Measurements from ENCODE around the gene ERAP2. TPM values are rescaled to one million over a fixed set of nuclear protein-coding genes. Genes with fewer than 3 reads are reported as not detected.
A peak's percentile ranks its signal among the peaks of the same experiment; 100 is the strongest.
"Not testable (repeated sequence)": the region's sequence is repeated elsewhere in the genome, so short reads cannot be mapped to it uniquely, and the experiment has no call there.

ERAP2 gene
- total RNA-seq, 1 experiment from 2014 or later, result 3.5 TPM

- in situ Hi-C loops (cut with HindIII; ENCODE audit: low pct_unique_long_range_greater_than_20kb, low sequenced_read_pairs), result no loop called here
- DNase-seq (ENCODE audit: low read depth, low spot score), result no peak
Observed at GRCh38 chr5:96857924-96858323, 18.4 kb upstream of the ERAP2 start.

- in situ Hi-C loops (cut with HindIII; ENCODE audit: low pct_unique_long_range_greater_than_20kb, low sequenced_read_pairs), result no loop called here
- no peak for DNase-seq (ENCODE audit: low read depth, low spot score)
Observed at GRCh38 chr5:96859375-96859774, 16.9 kb upstream of the ERAP2 start.

GRCh38 chr5:96861076-96861475 is 15.2 kb upstream of the ERAP2 start:
- in situ Hi-C loops (cut with HindIII; ENCODE audit: low pct_unique_long_range_greater_than_20kb, low sequenced_read_pairs), result no loop called here
- DNase-seq (ENCODE audit: low read depth, low spot score), result no peak

- in situ Hi-C loops (cut with HindIII; ENCODE audit: low pct_unique_long_range_greater_than_20kb, low sequenced_read_pairs), result no loop called here
- no peak for DNase-seq (ENCODE audit: low read depth, low spot score)
Observed at GRCh38 chr5:96863114-96863513, 13.2 kb upstream of the ERAP2 start.

- in situ Hi-C loops (cut with HindIII; ENCODE audit: low pct_unique_long_range_greater_than_20kb, low sequenced_read_pairs), result no loop called here
- DNase-seq (ENCODE audit: low read depth, low spot score), result no peak
Observed at GRCh38 chr5:96863949-96864584, 12.2 kb upstream of the ERAP2 start.

GRCh38 chr5:96864922-96865530 is 11.3 kb upstream of the ERAP2 start:
- in situ Hi-C loops (cut with HindIII; ENCODE audit: low pct_unique_long_range_greater_than_20kb, low sequenced_read_pairs), result no loop called here
- DNase-seq (ENCODE audit: low read depth, low spot score), result no peak

GRCh38 chr5:96868603-96869371 is 7.5 kb upstream of the ERAP2 start:
- peak; percentile 82 for DNase-seq (ENCODE audit: low read depth, low spot score)
- in situ Hi-C loops (cut with HindIII; ENCODE audit: low pct_unique_long_range_greater_than_20kb, low sequenced_read_pairs), result no loop called here

GRCh38 chr5:96869372-96869641 is 7.0 kb upstream of the ERAP2 start:
- DNase-seq (ENCODE audit: low read depth, low spot score), result no peak
- in situ Hi-C loops (cut with HindIII; ENCODE audit: low pct_unique_long_range_greater_than_20kb, low sequenced_read_pairs), result no loop called here

GRCh38 chr5:96870094-96871026 is 5.9 kb upstream of the ERAP2 start:
- DNase-seq (ENCODE audit: low read depth, low spot score), result no peak

GRCh38 chr5:96871027-96871399 is 5.3 kb upstream of the ERAP2 start:
- in situ Hi-C loops (cut with HindIII; ENCODE audit: low pct_unique_long_range_greater_than_20kb, low sequenced_read_pairs), result no loop called here

More at GRCh38 chr5:96870094-96871026, 5.9 kb upstream of the ERAP2 start:
- in situ Hi-C loops (cut with HindIII; ENCODE audit: low pct_unique_long_range_greater_than_20kb, low sequenced_read_pairs), result no loop called here

GRCh38 chr5:96871686-96872085 is 4.6 kb upstream of the ERAP2 start:
- in situ Hi-C loops (cut with HindIII; ENCODE audit: low pct_unique_long_range_greater_than_20kb, low sequenced_read_pairs), result no loop called here
- no peak for DNase-seq (ENCODE audit: low read depth, low spot score)

More at GRCh38 chr5:96871027-96871399, 5.3 kb upstream of the ERAP2 start:
- DNase-seq (ENCODE audit: low read depth, low spot score), result no peak

- in situ Hi-C loops (cut with HindIII; ENCODE audit: low pct_unique_long_range_greater_than_20kb, low sequenced_read_pairs), result no loop called here
- no peak for DNase-seq (ENCODE audit: low read depth, low spot score)
Observed at GRCh38 chr5:96873449-96873848, 2.9 kb upstream of the ERAP2 start.

- in situ Hi-C loops (cut with HindIII; ENCODE audit: low pct_unique_long_range_greater_than_20kb, low sequenced_read_pairs), result loop anchor here (25.0 kb wide), 1 partner anchor 288 kb away; no protein-coding TSS in a partner anchor
Observed at GRCh38 chr5:96874631-96875030, 1.7 kb upstream of the ERAP2 start.

GRCh38 chr5:96875791-96876291 is 459 bp upstream of the ERAP2 start:
- DNase-seq (ENCODE audit: low read depth, low spot score), result peak; percentile 13
- in situ Hi-C loops (cut with HindIII; ENCODE audit: low pct_unique_long_range_greater_than_20kb, low sequenced_read_pairs), result loop anchor here (25.0 kb wide), 1 partner anchor 286 kb away; no protein-coding TSS in a partner anchor

More at GRCh38 chr5:96874631-96875030, 1.7 kb upstream of the ERAP2 start:
- no peak for DNase-seq (ENCODE audit: low read depth, low spot score)

- not testable (repeated sequence) for DNase-seq (ENCODE audit: low read depth, low spot score)
- in situ Hi-C loops (cut with HindIII; ENCODE audit: low pct_unique_long_range_greater_than_20kb, low sequenced_read_pairs), result loop anchor here (25.0 kb wide), 1 partner anchor 285 kb away; no protein-coding TSS in a partner anchor
Observed at GRCh38 chr5:96876977-96877469, 723 bp downstream of the ERAP2 start.

- DNase-seq (ENCODE audit: low read depth, low spot score), result no peak
- in situ Hi-C loops (cut with HindIII; ENCODE audit: low pct_unique_long_range_greater_than_20kb, low sequenced_read_pairs), result loop anchor here (25.0 kb wide), 1 partner anchor 283 kb away; no protein-coding TSS in a partner anchor
Observed at GRCh38 chr5:96879665-96880064, 3.4 kb downstream of the ERAP2 start.

GRCh38 chr5:96880444-96881164 is 4.3 kb downstream of the ERAP2 start:
- in situ Hi-C loops (cut with HindIII; ENCODE audit: low pct_unique_long_range_greater_than_20kb, low sequenced_read_pairs), result loop anchor here (25.0 kb wide), 1 partner anchor 282 kb away; no protein-coding TSS in a partner anchor
- DNase-seq (ENCODE audit: low read depth, low spot score), result no peak

All from SK-MEL-5 (cell line).